Prostate gland (tissue), 2 donors: ENCODE data around the gene DENND6A. TPM values are rescaled to one million over a fixed set of nuclear protein-coding genes. Genes with fewer than 3 reads are reported as not detected.

Experiments used
- DNase-seq: peaks from one replicate; pipeline ENCODE4 v3.0.0-alpha.2; 2019; ENCODE audit warnings: low spot score
- H3K27ac ChIP-seq, 2 donors: fragments of 200-600 bp; sonication (generic); 2 replicates each; pipeline ENCODE4 v1.5.1; 2017 to 2019
- H3K27me3 ChIP-seq: fragments of 200-600 bp; sonication (generic); replicated peaks from 2 replicates; pipeline ENCODE4 v1.5.1; 2019; ENCODE audit not compliant: insufficient read depth
- H3K36me3 ChIP-seq, 2 donors: fragments of 200-600 bp; sonication (generic); 1 replicate in 1 of 2; 2 replicates in 1 of 2; pipeline versions ENCODE4 v1.5.1 to v1.8.1; 2017 to 2019
- H3K4me1 ChIP-seq: fragments of 200-600 bp; sonication (generic); replicated peaks from 2 replicates; pipeline ENCODE4 v1.5.1; 2019
- H3K4me3 ChIP-seq, 2 donors: fragments of 200-600 bp; sonication (generic); 2 replicates each; pipeline ENCODE4 v1.5.1; 2017 to 2019
- H3K9me3 ChIP-seq: fragments of 200-600 bp; sonication (generic); 2 replicates; pipeline ENCODE4 v1.5.1; 2017
- POLR2A ChIP-seq: fragments of 450-650 bp; IDR thresholded peaks from one replicate; pipeline ENCODE4 v1.6.1; 2016; ENCODE audit warnings: antibody characterized with exemption, mild to moderate bottlenecking
- POLR2AphosphoS5 ChIP-seq: sonication (generic); formaldehyde crosslinking; IDR thresholded peaks from one replicate; pipeline ENCODE4 v1.6.1; 2017; ENCODE audit warnings: antibody characterized with exemption
- WGBS: methylation state at CpG from one replicate; pipeline ENCODE4 v1.1.5; 2018; 5-methylcytosine and 5-hydroxymethylcytosine counted together
- intact Hi-C: fragments of 100-400 bp; cut with DNase I; formaldehyde crosslinking; loops from one replicate; pipeline ENCODE4 v1.14.2; 2022
- total RNA-seq, 2 donors: library from RNA; depleted of rRNA; stranded (reverse); fragments of >200 nt; gene quantifications; one replicate each; pipeline ENCODE4 v1.1.0, GENCODE V29; 2016
- TF ChIP-seq, protein P1 (sequence below), 4 experiments: fragments of 200-600 bp in 2 of 4; fragments of 450-650 bp in 2 of 4; sonication (generic) in 2 of 4; IDR thresholded peaks; 1 replicate in 3 of 4; 2 replicates in 1 of 4; pipeline ENCODE4 v1.5.1; 2016 to 2019; ENCODE audit warnings: antibody characterized with exemption in 4 of 4, mild to moderate bottlenecking in 2 of 4, moderate library complexity in 2 of 4

The DENND6A gene
- total RNA-seq, 2 donors from 2014 or later = 19.4 to 26.1 TPM

DNA sequence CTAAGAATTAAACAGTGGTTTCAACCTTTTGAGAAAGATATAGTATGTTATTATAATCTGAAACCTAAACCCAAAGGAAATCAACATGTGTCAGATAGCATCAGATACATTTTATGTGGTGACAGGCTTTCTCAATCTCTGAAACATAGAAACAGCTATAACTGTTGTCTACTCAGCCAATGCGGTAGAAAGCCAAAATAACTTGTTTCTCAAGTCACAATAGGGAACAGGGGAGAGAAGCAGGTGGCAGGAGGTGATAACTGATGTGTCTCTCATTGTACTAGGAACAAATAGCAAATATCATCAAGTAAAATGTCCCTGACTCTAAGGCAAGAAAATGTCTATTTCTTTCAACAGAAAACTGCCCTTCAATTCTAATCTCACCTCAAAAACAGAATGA, 38.6 kb downstream of the DENND6A start:
- Histone ChIP-seq H3K27ac (no peak overlapping the region), H3K36me3 (no peaks in the 10 kb centered on the region), H3K9me3 (no peaks in the 10 kb centered on the region), H3K4me3 (no peak overlapping the region), H3K27me3 (no peaks in the 10 kb centered on the region), H3K4me1 (no peaks in the 10 kb centered on the region)
- no peak for TF ChIP-seq POLR2AphosphoS5
- no peak for TF ChIP-seq POLR2A
- TF ChIP-seq, protein P1, sequence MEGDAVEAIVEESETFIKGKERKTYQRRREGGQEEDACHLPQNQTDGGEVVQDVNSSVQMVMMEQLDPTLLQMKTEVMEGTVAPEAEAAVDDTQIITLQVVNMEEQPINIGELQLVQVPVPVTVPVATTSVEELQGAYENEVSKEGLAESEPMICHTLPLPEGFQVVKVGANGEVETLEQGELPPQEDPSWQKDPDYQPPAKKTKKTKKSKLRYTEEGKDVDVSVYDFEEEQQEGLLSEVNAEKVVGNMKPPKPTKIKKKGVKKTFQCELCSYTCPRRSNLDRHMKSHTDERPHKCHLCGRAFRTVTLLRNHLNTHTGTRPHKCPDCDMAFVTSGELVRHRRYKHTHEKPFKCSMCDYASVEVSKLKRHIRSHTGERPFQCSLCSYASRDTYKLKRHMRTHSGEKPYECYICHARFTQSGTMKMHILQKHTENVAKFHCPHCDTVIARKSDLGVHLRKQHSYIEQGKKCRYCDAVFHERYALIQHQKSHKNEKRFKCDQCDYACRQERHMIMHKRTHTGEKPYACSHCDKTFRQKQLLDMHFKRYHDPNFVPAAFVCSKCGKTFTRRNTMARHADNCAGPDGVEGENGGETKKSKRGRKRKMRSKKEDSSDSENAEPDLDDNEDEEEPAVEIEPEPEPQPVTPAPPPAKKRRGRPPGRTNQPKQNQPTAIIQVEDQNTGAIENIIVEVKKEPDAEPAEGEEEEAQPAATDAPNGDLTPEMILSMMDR (IDR thresholded peaks at IDR 0.05) = no peak
- WGBS = 97% methylated on average over 1 of the region's 1 CpG
- intact Hi-C loops = no loop called here
- DNase-seq = no peak

DNA sequence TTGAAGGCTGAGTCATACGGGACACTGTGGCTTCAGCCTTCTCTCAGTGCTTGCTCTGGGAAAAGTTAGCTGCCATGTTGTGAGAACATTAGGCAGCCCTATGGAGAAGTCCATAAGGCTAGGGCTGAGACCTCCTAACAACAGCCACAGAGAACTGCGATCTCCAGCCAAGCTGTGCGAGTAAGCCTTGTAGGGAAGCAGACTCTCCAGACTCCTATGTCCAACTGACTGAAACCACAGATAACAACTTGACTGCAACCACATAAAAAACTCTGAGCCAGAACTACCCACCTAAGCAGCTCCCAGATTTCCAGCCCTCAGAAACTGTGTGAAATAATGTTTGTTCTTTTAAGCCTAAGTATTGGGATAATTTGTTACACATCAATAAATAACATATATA, 40.7 kb downstream of the DENND6A start:
- Histone ChIP-seq H3K36me3 (no peaks in the 10 kb centered on the region), H3K27me3 (no peaks in the 10 kb centered on the region), H3K4me1 (no peaks in the 10 kb centered on the region), H3K9me3 (no peaks in the 10 kb centered on the region), H3K4me3 (no peak overlapping the region), H3K27ac (no peak overlapping the region)
- no peak for DNase-seq
- WGBS = 94% methylated on average over 3 of the region's 3 CpGs
- TF ChIP-seq, protein P1 (IDR thresholded peaks at IDR 0.05) = no peak
- TF ChIP-seq POLR2A (no peak), POLR2AphosphoS5 (no peak)
- intact Hi-C loops = no loop called here

DNA sequence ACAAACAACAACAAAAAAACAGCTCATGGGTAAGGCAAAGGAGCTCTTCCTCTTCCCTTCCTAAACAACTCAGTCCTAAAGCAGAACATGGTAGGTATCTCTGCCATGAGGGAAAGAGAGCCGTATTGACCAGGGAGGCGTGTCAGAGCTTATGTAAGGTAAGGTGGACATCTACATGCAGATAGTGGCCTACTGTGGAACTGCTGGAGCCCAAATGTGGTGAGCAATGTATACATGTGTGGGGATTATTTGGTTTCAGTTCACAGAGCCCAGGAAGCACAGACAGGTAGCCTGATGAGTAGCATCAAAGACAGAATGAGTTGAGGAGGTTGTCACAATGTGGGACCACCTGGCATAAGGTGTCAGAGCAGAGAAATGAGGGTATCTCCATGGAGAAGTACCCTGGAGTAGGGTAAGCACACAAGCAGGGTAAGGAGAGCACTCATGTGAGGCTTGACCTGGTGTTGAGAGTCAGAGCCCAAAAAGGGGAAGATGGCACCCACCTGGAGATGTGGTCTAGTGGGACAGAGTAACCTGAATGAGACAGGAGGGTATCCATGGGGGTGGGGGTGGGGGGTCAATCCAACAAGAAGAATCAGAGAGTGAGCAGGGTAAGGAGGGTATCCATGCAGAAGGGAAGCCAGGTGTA, 45.5 kb downstream of the DENND6A start:
- DNase-seq = no peak
- Histone ChIP-seq H3K9me3 (no peaks in the 10 kb centered on the region), H3K27ac (no peak overlapping the region), H3K4me1 (no peaks in the 10 kb centered on the region), H3K36me3 (no peaks in the 10 kb centered on the region), H3K27me3 (no peaks in the 10 kb centered on the region), H3K4me3 (no peak overlapping the region)
- no peak for TF ChIP-seq POLR2AphosphoS5
- TF ChIP-seq, protein P1 (IDR thresholded peaks at IDR 0.05) = no peak
- WGBS = 84% methylated on average over 2 of the region's 2 CpGs
- intact Hi-C loops = no loop called here

DNA sequence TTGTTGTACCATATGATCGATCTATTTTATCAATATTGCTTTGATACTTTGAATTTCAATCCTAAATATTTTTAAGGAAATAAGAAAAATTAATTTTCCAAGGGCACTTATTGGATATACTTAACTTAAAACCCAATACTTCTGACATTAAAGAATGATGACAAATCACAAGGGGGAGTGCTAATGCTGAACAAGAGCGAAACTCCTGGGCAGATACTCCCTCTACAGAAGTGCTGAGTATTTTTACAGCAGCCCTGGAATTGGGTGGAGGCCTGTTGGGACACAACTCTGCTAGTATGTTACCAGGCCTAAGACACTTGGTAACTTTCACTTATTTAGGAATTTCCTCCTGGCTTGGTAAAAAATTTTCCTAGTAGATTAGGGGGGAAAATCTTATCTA, 46.2 kb downstream of the DENND6A start:
- Histone ChIP-seq H3K27me3 (no peaks in the 10 kb centered on the region), H3K9me3 (no peaks in the 10 kb centered on the region), H3K4me1 (no peaks in the 10 kb centered on the region), H3K36me3 (no peaks in the 10 kb centered on the region), H3K27ac (no peak overlapping the region), H3K4me3 (no peak overlapping the region)
- peak; percentile 10 for DNase-seq
- WGBS = 74% methylated on average over 2 of the region's 2 CpGs
- intact Hi-C loops = no loop called here
- TF ChIP-seq POLR2AphosphoS5 = no peak
- no peak for TF ChIP-seq POLR2A
- TF ChIP-seq, protein P1 (IDR thresholded peaks at IDR 0.05) = peak in 1 of 4 experiments; percentile 28

DNA sequence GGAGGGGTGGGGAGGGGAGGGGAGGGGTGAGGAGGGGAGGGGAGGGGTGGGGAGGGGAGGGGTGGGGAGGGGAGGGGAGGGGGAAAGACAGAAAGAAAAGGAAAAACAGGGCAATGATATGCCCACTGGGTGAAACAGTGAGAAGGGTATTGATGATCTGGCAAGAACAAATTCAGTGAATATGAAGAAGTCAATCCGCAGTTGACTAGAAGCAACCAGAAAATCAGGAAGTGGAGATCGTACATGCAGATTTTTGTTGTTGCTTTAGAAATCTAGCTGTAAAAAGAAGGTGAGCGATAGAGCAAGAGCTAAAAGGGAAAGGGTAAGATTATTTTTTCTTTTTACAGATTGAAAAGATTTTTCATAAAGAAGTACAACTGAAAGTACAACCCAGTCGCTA, 48.1 kb downstream of the DENND6A start:
- DNase-seq = no peak
- Histone ChIP-seq H3K27ac (no peak overlapping the region), H3K4me3 (no peak overlapping the region), H3K9me3 (no peaks in the 10 kb centered on the region), H3K36me3 (no peaks in the 10 kb centered on the region), H3K27me3 (no peaks in the 10 kb centered on the region), H3K4me1 (no peaks in the 10 kb centered on the region)
- TF ChIP-seq POLR2A = no peak
- TF ChIP-seq POLR2AphosphoS5 = no peak
- TF ChIP-seq, protein P1 (IDR thresholded peaks at IDR 0.05) = no peak
- WGBS = 85% methylated on average over 4 of the region's 4 CpGs
- intact Hi-C loops = no loop called here
